Fibroblast of lung (primary cell): Measurements from ENCODE around the gene TRAPPC8. TPM values are rescaled to one million over a fixed set of nuclear protein-coding genes. Genes with fewer than 3 reads are reported as not detected.

Experiments
- DNase-seq, 2 donors: peaks; one replicate each; pipeline versions ENCODE4 v3.0.0 to v3.0.0-alpha.2; 2010; ENCODE audit warnings: low read depth in 2 of 2
- H2AFZ ChIP-seq: 2 replicates; pipeline ENCODE4 v1.5.1; 2012; ENCODE audit warnings: low read length, control low read depth, inconsistent platforms
- H3K27ac ChIP-seq: 2 replicates; pipeline ENCODE4 v1.5.1; 2011; ENCODE audit warnings: low read length, control low read depth; ENCODE audit not compliant: insufficient read depth
- H3K27me3 ChIP-seq: 2 replicates; pipeline ENCODE4 v1.5.1; 2011; ENCODE audit warnings: mild to moderate bottlenecking, low read length; ENCODE audit not compliant: control insufficient read depth, insufficient read depth
- H3K36me3 ChIP-seq: 2 replicates; pipeline ENCODE4 v1.5.1; 2011; ENCODE audit warnings: low read length; ENCODE audit not compliant: control insufficient read depth, insufficient read depth
- H3K4me1 ChIP-seq: 2 replicates; pipeline ENCODE4 v1.5.1; 2011; ENCODE audit warnings: low read length; ENCODE audit not compliant: control insufficient read depth, insufficient read depth; ENCODE audit errors: extremely low read depth
- H3K4me2 ChIP-seq: 2 replicates; pipeline ENCODE4 v1.5.1; 2011; ENCODE audit warnings: low read length, control low read depth; ENCODE audit not compliant: insufficient read depth; ENCODE audit errors: extremely low read depth
- H3K4me3 ChIP-seq, 4 experiments: fragments of 200-600 bp in 1 of 4; sonication (generic) in 1 of 4; replicated peaks in 1 of 4; 2 replicates each; pipeline ENCODE4 v1.5.1; 2011 to 2016; ENCODE audit warnings: low read length in 4 of 4, low read depth in 3 of 4, mild to moderate bottlenecking in 3 of 4, control low read depth in 2 of 4, inconsistent platforms in 1 of 4, mixed read lengths in 1 of 4; ENCODE audit not compliant: insufficient read depth in 1 of 4; ENCODE audit errors: control extremely low read depth in 1 of 4
- H3K79me2 ChIP-seq: 2 replicates; pipeline ENCODE4 v1.5.1; 2012; ENCODE audit warnings: mild to moderate bottlenecking, low read length, inconsistent platforms; ENCODE audit not compliant: control insufficient read depth, insufficient read depth
- H3K9ac ChIP-seq: 2 replicates; pipeline ENCODE4 v1.5.1; 2011; ENCODE audit warnings: mild to moderate bottlenecking, low read length, control low read depth; ENCODE audit not compliant: insufficient read depth
- H3K9me3 ChIP-seq: 2 replicates; pipeline ENCODE4 v1.5.1; 2012; ENCODE audit warnings: low read depth, low read length; ENCODE audit not compliant: control insufficient read depth, insufficient read depth
- H4K20me1 ChIP-seq: 2 replicates; pipeline ENCODE4 v1.5.1; 2011; ENCODE audit warnings: low read length; ENCODE audit not compliant: control insufficient read depth, insufficient read depth; ENCODE audit errors: extremely low read depth
- CTCF ChIP-seq, 2 donors: IDR thresholded peaks in 1 of 2; conservative IDR thresholded peaks in 1 of 2; 1 replicate in 1 of 2; 2 replicates in 1 of 2; pipeline ENCODE4 v1.5.1; 2011 to 2012; ENCODE audit warnings: low read length in 2 of 2, control low read depth in 1 of 2, inconsistent platforms in 1 of 2, low read depth in 1 of 2, mild to moderate bottlenecking in 1 of 2
- EZH2 ChIP-seq: IDR thresholded peaks from 2 replicates; pipeline ENCODE4 v1.5.1; 2012; ENCODE audit warnings: low read length, control low read depth, mild to moderate bottlenecking; ENCODE audit errors: missing control alignments
- polyA plus RNA-seq, 2 donors: library from polyadenylated mRNA; depleted of rRNA in 1 of 2; stranded (reverse) in 1 of 2; unstranded in 1 of 2; fragments of >200 nt; gene quantifications; 2 replicates each; pipeline ENCODE4 v1.2.1, GENCODE V29; 2011 to 2012; ENCODE audit warnings: missing spikeins in 1 of 2
- total RNA-seq: library from RNA; depleted of rRNA; stranded (reverse); fragments of >200 nt; gene quantifications from 2 replicates; pipeline ENCODE4 v1.2.1, GENCODE V29; 2014

The TRAPPC8 gene
- total and polyA plus RNA-seq, 2 donors (not counting 1 experiment from before 2014, with no cell fraction given): 53.4 to 64.2 TPM

GRCh38 chr18:31979714-31980113, 36.8 kb upstream of the TRAPPC8 start:
- Histone ChIP-seq H2AFZ (no peak overlapping the region), H3K4me3 (no peak overlapping the region), H3K9me3 (no peaks in the 10 kb centered on the region), H3K4me2 (no peak overlapping the region), H4K20me1 (no peaks in the 10 kb centered on the region), H3K79me2 (no peaks in the 10 kb centered on the region), H3K36me3 (no peaks in the 10 kb centered on the region), H3K4me1 (no peaks in the 10 kb centered on the region), H3K9ac (no peak overlapping the region), H3K27ac (no peak overlapping the region), H3K27me3 (no peaks in the 10 kb centered on the region)
- DNase-seq: no peak
- no peak for TF ChIP-seq EZH2
- TF ChIP-seq CTCF (conservative IDR thresholded peaks at IDR 0.05 in 1 of 2, IDR thresholded peaks at IDR 0.05 in 1 of 2; ENCODE audit: low read depth in 1 of 2, low read length in 2 of 2): no peak

DNA sequence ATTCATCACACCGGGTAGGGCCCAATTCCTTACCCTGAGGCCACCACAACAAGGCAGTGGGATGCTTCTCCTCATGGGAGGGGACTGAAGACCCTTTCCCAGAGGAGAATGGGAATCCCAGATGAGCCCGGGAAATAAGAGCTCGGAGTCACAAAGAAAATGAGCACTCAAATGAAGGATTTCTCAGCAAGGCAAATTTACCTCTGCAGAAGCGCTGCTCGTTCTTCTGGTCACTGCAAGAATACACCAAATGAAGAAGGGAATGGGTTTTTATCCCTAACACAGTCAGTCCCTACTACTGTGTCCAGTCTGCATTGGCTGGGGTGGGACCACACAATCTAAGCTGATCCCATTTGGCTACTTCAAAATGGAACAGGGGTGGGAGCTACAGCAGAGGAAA, 35.7 kb upstream of the TRAPPC8 start:
- H3K9me3 ChIP-seq: no peaks in the 10 kb centered on the region
- no peaks in the 10 kb centered on the region for H3K36me3 ChIP-seq
- H4K20me1 ChIP-seq: no peaks in the 10 kb centered on the region
- no peaks in the 10 kb centered on the region for H3K27me3 ChIP-seq
- no peak overlapping the region for H3K4me3 ChIP-seq
- no peaks in the 10 kb centered on the region for H3K4me1 ChIP-seq
- no peak for DNase-seq
- TF ChIP-seq CTCF (conservative IDR thresholded peaks at IDR 0.05 in 1 of 2, IDR thresholded peaks at IDR 0.05 in 1 of 2; ENCODE audit: low read depth in 1 of 2, low read length in 2 of 2) (no peak), EZH2 (no peak)
- no peaks in the 10 kb centered on the region for H3K79me2 ChIP-seq
- H3K4me2 ChIP-seq: no peak overlapping the region
- no peak overlapping the region for H3K27ac ChIP-seq
- H3K9ac ChIP-seq: no peak overlapping the region
- no peak overlapping the region for H2AFZ ChIP-seq

- DNase-seq: peak; percentile 27 to 66
- Histone ChIP-seq H3K4me1 (no peaks in the 10 kb centered on the region), H3K9ac (no peak overlapping the region), H3K9me3 (no peaks in the 10 kb centered on the region), H3K36me3 (no peaks in the 10 kb centered on the region), H2AFZ (no peak overlapping the region), H4K20me1 (no peaks in the 10 kb centered on the region), H3K79me2 (no peaks in the 10 kb centered on the region), H3K27ac (no peak overlapping the region), H3K4me3 (no peak overlapping the region), H3K27me3 (no peaks in the 10 kb centered on the region), H3K4me2 (no peak overlapping the region)
- TF ChIP-seq EZH2: no peak
- peak; percentile 72 for TF ChIP-seq CTCF (conservative IDR thresholded peaks at IDR 0.05 in 1 of 2, IDR thresholded peaks at IDR 0.05 in 1 of 2; ENCODE audit: low read depth in 1 of 2, low read length in 2 of 2)
Observed at GRCh38 chr18:31977270-31977872, 34.4 kb upstream of the TRAPPC8 start.
